ENCODE measurements around the gene NXN.

DNA sequence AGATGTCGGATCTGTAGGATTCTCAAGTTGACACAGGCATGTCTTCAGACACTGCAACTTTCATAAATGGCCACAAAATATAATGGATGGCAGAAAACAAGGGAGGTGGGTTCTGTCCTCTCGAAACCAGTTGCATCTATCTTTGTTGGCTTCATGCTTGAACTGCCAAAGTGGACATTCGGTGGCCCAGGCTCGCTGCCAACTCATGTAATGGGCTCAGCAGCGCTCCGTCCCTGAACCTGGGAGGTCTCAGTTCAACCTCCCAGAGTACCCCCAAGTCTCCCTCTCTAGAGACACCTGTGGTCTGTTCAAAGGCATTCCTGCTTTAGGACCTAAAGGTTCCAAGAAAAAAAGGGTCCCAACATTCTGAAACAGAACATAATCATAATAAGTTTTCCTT lies 71.9 kb downstream of the NXN start:
- TF ChIP-seq, protein P1, sequence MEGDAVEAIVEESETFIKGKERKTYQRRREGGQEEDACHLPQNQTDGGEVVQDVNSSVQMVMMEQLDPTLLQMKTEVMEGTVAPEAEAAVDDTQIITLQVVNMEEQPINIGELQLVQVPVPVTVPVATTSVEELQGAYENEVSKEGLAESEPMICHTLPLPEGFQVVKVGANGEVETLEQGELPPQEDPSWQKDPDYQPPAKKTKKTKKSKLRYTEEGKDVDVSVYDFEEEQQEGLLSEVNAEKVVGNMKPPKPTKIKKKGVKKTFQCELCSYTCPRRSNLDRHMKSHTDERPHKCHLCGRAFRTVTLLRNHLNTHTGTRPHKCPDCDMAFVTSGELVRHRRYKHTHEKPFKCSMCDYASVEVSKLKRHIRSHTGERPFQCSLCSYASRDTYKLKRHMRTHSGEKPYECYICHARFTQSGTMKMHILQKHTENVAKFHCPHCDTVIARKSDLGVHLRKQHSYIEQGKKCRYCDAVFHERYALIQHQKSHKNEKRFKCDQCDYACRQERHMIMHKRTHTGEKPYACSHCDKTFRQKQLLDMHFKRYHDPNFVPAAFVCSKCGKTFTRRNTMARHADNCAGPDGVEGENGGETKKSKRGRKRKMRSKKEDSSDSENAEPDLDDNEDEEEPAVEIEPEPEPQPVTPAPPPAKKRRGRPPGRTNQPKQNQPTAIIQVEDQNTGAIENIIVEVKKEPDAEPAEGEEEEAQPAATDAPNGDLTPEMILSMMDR (IDR thresholded peaks at IDR 0.05), result no peak
- TF ChIP-seq ZFX (IDR thresholded peaks at IDR 0.05; ENCODE audit: borderline replicate concordance), result no peak
